HAP-1 (cell line): Measurements from ENCODE around the gene NUP214.
"Not testable (repeated sequence)": the region's sequence is repeated elsewhere in the genome, so short reads cannot be mapped to it uniquely, and the experiment has no call there.

ENCODE experiments used
- DNase-seq, 2 experiments: peaks; one replicate each; pipeline ENCODE4 v3.0.0-alpha.2; 2016 to 2020; ENCODE audit warnings: low spot score in 2 of 2
- H3K27me3 ChIP-seq: fragments of 250-450 bp; sonication (Bioruptor Pico); 2 replicates; pipeline ENCODE4 v1.5.1; 2020; ENCODE audit warnings: low read depth, mild to moderate bottlenecking, moderate library complexity
- H3K36me3 ChIP-seq: fragments of 250-450 bp; sonication (Bioruptor Pico); replicated peaks from 2 replicates; pipeline ENCODE4 v1.5.1; 2020; ENCODE audit warnings: mild to moderate bottlenecking
- H3K4me1 ChIP-seq: fragments of 250-450 bp; sonication (Bioruptor Pico); 2 replicates; pipeline ENCODE4 v1.5.1; 2020; ENCODE audit warnings: mild to moderate bottlenecking
- H3K4me3 ChIP-seq: fragments of 250-450 bp; sonication (Bioruptor Pico); 2 replicates; pipeline ENCODE4 v1.5.1; 2020; ENCODE audit warnings: mild to moderate bottlenecking, moderate library complexity
- H3K9me3 ChIP-seq: fragments of 250-450 bp; sonication (Bioruptor Pico); 2 replicates; pipeline ENCODE4 v1.5.1; 2020; ENCODE audit warnings: mild to moderate bottlenecking, moderate library complexity
- in situ Hi-C: fragments of 300-500 bp; cut with MboI; formaldehyde crosslinking; loops from 3 replicates; pipeline ENCODE4 v1.14.3; 2020; ENCODE audit warnings: low sequenced_read_pairs, inconsistent platforms, mixed read lengths

NUP214 gene

DNA sequence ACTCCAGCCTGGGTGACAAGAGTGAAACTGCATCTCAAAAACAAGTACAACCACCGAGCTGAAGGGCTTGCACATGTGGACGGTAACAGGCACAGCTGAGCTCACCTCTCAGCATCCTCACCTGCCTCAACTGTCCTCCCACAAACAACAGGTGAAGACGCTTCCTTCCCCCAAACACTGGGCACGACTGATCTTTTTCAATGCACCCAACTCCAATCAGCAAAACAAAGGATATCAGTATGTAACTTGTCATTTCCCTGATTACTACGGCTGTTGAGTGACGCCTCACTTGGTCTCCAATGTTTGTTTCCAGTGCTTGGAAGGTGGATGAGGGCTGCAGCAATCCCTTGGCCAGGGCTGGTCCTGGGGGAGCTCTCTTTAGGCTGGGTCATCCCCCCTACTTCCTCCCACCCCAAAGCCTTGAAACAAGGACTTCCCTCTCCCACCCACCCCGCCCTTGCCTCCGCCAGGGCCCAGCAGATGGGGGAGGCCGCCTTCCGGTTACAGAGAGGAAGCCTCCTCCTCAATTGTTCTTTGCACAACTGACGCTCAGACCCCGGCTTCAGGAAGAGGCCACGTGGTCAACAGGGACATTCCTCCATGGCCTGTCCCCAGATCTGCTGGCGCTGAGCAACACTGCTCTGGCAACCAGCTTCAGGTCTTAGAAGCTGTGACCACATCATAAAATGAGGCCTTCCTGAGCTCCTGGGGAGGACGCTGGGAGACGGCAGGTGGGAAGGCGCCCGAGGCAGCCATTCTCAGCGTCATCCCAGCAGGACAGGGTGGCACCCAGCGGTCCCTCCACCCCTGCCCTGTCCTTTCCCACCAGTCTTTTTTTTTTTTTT, 145.0 kb downstream of the NUP214 start:
- H3K27me3 ChIP-seq, result no peaks in the 10 kb centered on the region
- peak in 1 of 2 experiments; percentile 46 for DNase-seq
- in situ Hi-C loops, result no loop called here
- no peaks in the 10 kb centered on the region for H3K9me3 ChIP-seq
- peaks cover 11% of the 10 kb centered on the region for H3K36me3 ChIP-seq
- H3K4me3 ChIP-seq, result no peak overlapping the region
- peaks cover 26% of the 10 kb centered on the region for H3K4me1 ChIP-seq

DNA sequence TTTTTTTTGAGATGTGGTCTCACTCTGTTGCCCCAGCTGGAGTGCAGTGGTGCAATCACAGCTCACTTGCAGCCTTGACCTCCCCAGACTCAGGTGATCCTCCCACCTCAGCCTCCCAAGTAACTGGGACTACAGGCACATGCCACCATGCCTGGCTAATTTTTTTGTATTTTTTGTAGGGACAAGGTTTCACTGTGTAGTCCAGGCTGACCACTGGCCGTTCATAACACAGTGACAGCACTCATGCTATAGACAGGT, 145.6 kb downstream of the NUP214 start:
- H3K27me3 ChIP-seq, DNase-seq, H3K4me3 ChIP-seq, in situ Hi-C loops, H3K9me3 ChIP-seq: not testable (repeated sequence)
- Histone ChIP-seq H3K36me3 (peaks cover 11% of the 10 kb centered on the region), H3K4me1 (peaks cover 28% of the 10 kb centered on the region)

DNA sequence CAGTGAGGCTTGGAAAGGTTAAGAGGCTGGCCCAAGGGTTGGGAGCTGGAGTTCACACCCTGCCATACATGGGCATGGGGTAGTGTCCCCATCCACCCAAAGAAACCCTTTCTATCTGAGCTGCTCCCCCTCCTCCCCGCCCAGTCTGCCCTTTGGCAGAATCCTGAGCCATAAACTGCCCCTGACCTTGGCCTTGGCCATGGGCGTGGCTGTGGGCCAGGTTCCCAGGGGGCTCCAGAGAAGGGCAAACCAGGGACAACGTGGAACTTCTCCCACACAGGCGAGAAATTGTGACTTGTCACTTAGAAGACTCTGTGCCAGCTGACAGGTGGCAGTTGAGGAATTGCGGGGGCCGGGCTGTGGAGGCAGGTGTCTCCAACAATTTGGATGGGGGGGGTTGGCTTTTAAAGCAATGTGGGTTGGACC, 146.1 kb downstream of the NUP214 start:
- in situ Hi-C loops, result no loop called here
- Histone ChIP-seq H3K36me3 (peaks cover 11% of the 10 kb centered on the region), H3K4me3 (no peak overlapping the region), H3K4me1 (peaks cover 31% of the 10 kb centered on the region), H3K27me3 (no peaks in the 10 kb centered on the region), H3K9me3 (no peaks in the 10 kb centered on the region)
- no peak for DNase-seq

DNA sequence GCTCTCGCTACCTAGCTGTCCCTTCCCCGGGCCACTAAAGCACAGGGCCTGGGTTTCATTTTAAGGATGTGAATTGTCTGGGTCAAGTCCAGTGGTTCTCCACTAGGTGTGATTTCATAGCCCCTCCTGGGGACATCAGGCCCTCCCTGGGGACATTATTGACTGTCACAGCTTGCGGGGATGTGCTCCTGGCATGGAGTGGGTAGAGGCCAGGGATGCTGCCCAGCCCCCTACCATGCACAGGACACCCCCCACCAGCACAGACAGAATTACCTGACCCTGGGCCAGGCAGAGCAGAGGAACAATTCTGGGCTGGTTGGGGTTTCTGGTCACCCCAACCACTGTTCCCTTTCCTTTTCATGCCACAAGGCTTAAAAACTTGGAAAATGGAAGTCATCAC, 146.8 kb downstream of the NUP214 start:
- H3K27me3 ChIP-seq, result no peaks in the 10 kb centered on the region
- H3K4me3 ChIP-seq, result 0 out of 2 replicates have a peak overlapping the region, but pooled peaks have one; percentile 54
- peaks cover 31% of the 10 kb centered on the region for H3K4me1 ChIP-seq
- DNase-seq, result no peak
- H3K9me3 ChIP-seq, result no peaks in the 10 kb centered on the region
- in situ Hi-C loops, result no loop called here
- H3K36me3 ChIP-seq, result peaks cover 11% of the 10 kb centered on the region

DNA sequence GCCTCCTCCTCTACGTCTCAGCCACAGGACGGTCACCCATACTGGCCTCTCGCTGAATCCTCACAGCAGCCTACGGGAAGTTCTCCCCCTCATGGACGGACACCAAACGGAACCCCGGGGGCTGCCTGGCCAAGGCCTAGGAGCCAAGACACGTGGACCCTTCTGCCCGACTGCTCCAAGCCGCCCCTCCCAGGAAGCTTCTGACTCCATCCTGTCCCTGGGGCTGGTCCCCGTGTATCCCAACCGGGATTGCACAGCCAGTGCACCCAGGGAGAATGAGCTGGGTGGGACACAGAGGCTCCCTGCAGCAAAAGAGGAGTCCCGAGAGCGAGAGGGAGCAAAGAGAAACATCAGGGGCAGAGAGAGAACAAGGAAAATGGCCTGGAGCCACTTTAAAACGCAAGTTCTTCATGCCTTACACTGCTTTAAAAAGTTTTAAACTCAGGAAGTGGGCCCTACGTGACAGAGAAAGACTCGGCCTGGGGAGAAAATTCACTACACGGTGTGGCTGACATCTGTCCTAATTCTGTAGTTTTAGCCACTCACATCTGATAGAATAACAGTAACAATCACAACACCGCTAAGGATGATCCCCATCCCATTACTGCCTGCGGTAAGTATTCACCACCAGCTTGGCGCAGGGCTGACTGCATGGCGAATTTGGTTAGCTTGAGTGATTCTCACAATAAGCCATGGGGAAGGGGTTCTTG, 147.9 kb downstream of the NUP214 start:
- Histone ChIP-seq H3K27me3 (no peaks in the 10 kb centered on the region), H3K4me3 (peak overlapping the region; percentile 54), H3K4me1 (peaks cover 31% of the 10 kb centered on the region), H3K36me3 (peaks cover 11% of the 10 kb centered on the region), H3K9me3 (no peaks in the 10 kb centered on the region)
- DNase-seq, result peak; percentile 43 to 76
- in situ Hi-C loops, result no loop called here

DNA sequence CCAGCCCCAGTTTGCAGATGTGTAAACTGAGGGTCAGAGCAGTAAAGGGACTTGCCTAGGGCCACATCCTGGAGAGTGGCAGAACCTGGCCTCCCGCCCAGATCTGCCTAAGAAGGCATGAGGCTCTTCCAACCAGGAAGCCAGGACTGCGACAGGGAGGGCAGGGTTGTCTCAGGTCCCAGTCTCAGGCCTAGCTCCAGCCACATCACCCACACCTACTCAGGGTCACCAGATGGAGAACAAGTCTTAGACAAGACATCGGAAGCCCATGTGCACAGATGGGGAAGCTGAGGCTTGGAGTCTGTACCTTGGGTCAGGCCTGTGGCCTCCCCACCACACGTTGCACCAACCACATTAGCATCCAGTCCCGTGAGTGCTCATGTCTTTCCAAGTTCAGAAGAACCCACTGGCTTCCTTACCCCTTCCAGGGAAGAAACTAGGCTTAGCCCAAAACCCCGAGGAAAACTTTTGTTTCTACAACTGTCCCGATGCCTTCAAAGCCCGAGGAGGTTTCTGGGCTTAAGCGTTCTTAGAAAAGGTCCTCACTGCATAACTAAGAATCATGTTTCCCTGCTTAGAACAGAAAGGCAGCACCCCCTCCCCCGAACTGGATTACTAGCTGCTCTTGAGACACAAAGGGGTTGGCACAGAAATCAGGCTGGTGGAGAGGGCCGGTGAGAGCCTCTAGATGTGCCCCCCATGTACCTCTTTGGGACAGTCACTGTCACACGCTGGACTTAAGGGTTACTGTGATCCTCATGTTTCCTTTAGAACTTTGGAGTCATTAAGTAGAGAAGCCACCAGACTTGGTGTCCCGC, 148.7 kb downstream of the NUP214 start:
- Histone ChIP-seq H3K4me1 (peaks cover 31% of the 10 kb centered on the region), H3K27me3 (no peaks in the 10 kb centered on the region), H3K9me3 (no peaks in the 10 kb centered on the region), H3K36me3 (peaks cover 11% of the 10 kb centered on the region), H3K4me3 (peak overlapping the region; percentile 54)
- DNase-seq, result peak; percentile 54 to 59
- in situ Hi-C loops, result no loop called here

DNA sequence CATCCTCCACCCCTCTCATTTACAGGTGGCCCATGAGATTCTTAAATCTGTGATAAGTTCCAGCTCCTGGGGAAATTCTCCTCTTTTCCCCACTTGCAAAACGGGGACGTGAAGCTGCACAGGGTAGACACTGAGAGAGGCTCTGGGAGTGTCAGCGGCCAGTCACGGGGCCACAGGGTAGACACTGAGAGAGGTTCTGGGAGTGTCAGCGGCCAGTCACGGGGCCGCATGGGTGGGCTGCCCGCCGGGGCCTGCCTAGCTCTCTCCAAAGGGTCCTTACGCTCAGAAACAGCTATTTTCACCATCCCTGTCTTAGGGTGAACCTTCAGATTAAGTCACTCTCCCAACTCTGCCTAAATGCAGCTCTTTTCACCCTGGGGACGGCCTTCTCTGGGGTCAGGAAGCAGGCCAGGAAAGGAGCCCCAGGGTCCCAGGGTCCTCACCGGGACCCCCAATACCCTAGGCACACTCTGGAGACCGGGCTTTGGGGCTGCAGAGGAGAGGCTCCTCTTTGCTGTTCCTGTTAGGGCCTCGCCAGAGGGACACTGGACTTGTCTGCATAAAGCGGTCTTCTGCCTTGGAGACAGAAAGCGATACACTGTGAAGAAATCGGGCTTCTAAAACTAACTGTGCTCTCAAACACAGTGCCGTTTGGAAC, 149.4 kb downstream of the NUP214 start:
- Histone ChIP-seq H3K9me3 (no peaks in the 10 kb centered on the region), H3K4me1 (peaks cover 31% of the 10 kb centered on the region), H3K27me3 (no peaks in the 10 kb centered on the region), H3K36me3 (peaks cover 6% of the 10 kb centered on the region), H3K4me3 (peak overlapping the region; percentile 54)
- in situ Hi-C loops, result no loop called here
- peak; percentile 20 to 56 for DNase-seq

DNA sequence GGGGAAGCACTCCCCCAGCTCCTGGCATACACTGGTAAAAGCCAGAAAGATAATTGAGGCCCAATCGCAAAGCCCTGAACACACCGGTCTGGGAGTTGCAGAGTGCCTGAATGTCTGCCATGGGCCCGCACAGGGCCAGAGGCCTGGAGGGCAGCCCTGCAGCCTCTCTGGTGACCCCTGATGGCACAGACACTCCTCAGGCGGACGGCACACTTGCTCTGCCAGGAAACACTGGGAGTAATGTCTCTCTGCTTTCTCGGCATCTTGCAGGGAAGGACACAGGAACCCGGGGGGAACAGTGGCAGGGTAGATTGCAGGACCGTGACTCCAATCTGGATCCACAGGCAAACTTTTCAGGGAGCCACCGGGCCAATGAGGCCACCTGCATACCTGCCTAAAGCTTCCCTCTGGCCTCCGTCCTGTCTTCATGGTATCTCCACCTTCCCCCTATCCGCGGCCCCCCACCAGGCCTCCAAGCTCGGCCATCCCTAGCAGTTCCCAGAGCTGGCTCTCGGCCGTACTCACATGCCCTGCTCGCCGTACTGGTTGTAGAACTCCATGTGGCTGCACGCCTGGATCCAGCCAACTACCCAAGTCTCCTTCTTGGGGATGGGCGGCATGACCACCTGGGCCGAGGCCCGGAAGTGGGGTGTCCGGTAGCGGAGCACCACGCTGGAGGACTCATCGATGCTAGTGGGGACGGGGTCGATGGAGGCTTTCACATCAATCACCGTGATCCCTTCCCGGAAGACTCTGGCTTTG, 150.1 kb downstream of the NUP214 start:
- Histone ChIP-seq H3K27me3 (no peaks in the 10 kb centered on the region; the same call in 1 of the 2 replicates), H3K4me3 (peak overlapping the region; percentile 54), H3K4me1 (peaks cover 31% of the 10 kb centered on the region), H3K36me3 (peaks cover 6% of the 10 kb centered on the region), H3K9me3 (no peaks in the 10 kb centered on the region)
- DNase-seq, result peak; percentile 62 to 70
- in situ Hi-C loops, result no loop called here

DNA sequence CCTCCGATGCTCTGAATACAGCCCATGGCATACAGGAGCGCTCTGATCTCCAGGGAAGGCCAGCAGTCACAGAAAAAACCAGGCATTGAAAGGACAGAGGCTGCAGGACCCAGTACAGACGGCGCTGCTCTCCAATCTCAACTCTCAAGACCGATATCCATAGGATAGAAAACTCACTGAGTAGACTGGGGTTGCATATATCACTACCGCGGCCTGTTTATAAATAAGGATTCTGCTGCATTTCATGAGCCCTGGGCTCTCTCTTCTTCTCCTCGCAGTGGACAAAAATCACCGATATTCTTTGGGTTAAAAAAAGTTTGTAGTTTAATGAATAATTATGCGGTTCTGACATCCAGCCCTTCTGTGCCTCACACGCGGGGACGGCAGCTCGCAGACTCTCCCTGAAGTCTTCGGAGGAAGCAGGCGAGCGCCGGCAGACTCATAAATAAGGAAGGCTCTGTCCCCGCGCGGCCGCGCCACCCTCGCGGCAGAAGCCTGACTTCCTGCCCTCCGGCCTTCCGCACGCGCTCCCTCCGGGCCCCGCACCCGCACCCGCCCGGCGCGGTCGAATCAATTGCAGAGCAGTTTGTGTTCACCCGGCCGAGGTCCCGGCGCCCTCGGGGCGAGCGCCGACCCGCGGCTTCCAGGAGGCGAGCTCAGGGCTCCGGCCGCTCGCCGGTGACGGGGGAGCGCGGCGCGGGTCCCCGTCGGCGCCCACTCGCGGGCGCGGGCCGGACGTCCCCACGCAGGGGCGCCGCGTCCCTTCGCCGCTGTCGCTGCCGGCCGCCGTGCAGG, 150.9 kb downstream of the NUP214 start, which contains the start of gene FAM78A:
Gene FAM78A, minus strand, starts transcription at position 417 of the 795 bp plus-strand sequence. Its CDS starts 331 bp downstream, at position 86.
- peaks cover 6% of the 10 kb centered on the region for H3K36me3 ChIP-seq
- peak within 1 kb of the TSS; percentile 54 for H3K4me3 ChIP-seq
- H3K27me3 ChIP-seq, result no peaks in the 10 kb centered on the region; the same call in 1 of the 2 replicates
- DNase-seq, result peak; percentile 29 to 59
- in situ Hi-C loops, result no loop called here
- no peaks in the 10 kb centered on the region for H3K9me3 ChIP-seq
- peaks cover 27% of the 10 kb centered on the region for H3K4me1 ChIP-seq

DNA sequence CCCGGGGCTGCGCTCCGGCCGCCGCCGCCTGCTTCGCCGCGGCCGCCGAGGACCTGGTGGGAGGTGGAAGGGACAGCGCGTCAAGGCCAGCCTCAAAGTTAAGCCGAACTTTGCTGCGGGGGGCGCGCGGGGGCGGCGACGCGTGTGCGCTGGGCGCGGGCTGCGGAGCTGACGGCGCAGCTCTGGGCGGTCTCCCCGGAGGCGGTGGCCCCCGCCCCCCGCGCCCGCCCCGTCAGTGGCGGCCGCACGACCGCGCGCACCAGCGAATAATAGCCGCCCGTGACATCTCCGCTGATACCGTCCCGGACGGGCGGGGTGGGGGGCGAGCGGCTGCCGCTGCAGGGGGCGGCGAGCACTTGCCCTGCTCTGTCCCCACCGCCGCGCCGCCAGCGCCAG, 151.5 kb downstream of the NUP214 start:
- Histone ChIP-seq H3K27me3 (no peaks in the 10 kb centered on the region; the same call in 1 of the 2 replicates), H3K4me3 (peak overlapping the region; percentile 54), H3K4me1 (peaks cover 21% of the 10 kb centered on the region), H3K36me3 (peaks cover 6% of the 10 kb centered on the region), H3K9me3 (no peaks in the 10 kb centered on the region)
- in situ Hi-C loops, result no loop called here
- DNase-seq, result peak in 1 of 2 experiments; percentile 58

DNA sequence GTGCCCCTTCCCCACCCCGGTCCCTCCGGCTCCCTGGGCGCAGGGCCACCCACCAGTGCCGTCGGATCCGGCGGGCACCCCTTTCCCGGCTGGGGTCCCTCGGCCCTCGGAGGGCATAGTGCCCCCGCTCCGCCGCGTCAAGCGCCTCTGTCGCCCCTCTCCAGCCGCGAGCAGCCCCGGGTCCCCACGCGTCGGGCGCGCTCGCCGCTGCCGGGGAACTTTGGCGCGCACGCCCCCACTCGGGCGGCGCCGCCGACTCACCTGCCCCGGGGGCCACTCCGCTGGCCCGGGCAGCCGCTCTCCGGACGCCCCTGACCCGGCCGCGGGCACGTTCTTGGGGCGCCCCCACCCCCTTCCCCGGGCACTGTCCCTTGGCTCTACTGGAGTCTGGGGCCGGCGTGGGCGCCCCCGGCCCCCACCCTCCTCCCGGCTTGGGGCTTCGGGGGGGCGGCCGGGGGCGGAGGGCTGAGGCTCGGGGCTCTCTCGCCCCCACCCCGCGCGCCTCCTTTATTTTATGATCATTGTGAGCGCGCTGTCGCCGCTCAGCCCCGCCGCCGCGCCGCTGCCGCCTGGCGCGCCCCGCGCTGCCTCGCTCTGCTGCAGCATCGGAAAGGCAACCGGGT, 152.0 kb downstream of the NUP214 start:
- in situ Hi-C loops, result no loop called here
- peaks cover 1% of the 10 kb centered on the region; the same call in 1 of the 2 replicates for H3K27me3 ChIP-seq
- peaks cover 16% of the 10 kb centered on the region for H3K4me1 ChIP-seq
- H3K36me3 ChIP-seq, result peaks cover 6% of the 10 kb centered on the region
- no peak for DNase-seq
- peak overlapping the region; percentile 54 for H3K4me3 ChIP-seq
- no peaks in the 10 kb centered on the region for H3K9me3 ChIP-seq
